ENCODE measurements around the gene TBC1D5. TPM values are rescaled to one million over a fixed set of nuclear protein-coding genes. Genes with fewer than 3 reads are reported as not detected.

Gene TBC1D5
- total and polyA plus RNA-seq, 2 of the 8 experiments (the other 6 are each of a cell fraction or from before 2014, with no cell fraction given): 11.0 to 22.9 TPM

- Histone ChIP-seq H3K9me3 (ENCODE audit: insufficient read depth in 2 of 2, low read depth in 1 of 2, low read length in 1 of 2) (no peaks in the 10 kb centered on the region), H3K27me3 (replicated peaks in 1 of 4; ENCODE audit: control insufficient read depth in 3 of 4, extremely low read depth in 1 of 4, insufficient read depth in 3 of 4, low read length in 3 of 4) (no peaks in the 10 kb centered on the region), H4K20me1 (replicated peaks in 1 of 2; ENCODE audit: control insufficient read depth in 1 of 2, insufficient read depth in 2 of 2, low read length in 2 of 2) (no peaks in the 10 kb centered on the region), H4K91ac (replicated peaks; ENCODE audit: insufficient read length, low read length) (no peak overlapping the region), H2BK5ac (ENCODE audit: low read depth, low read length) (no peak overlapping the region), H4K5ac (ENCODE audit: insufficient read length, low read depth, low read length) (no peak overlapping the region), H3K9ac (replicated peaks in 1 of 4; ENCODE audit: extremely low read depth in 1 of 4, low read depth in 3 of 4, low read length in 3 of 4) (no peak overlapping the region), H2AK5ac (ENCODE audit: low read depth, low read length) (no peak overlapping the region), H2AFZ (ENCODE audit: low read length) (no peak overlapping the region), H3K27ac (ENCODE audit: low read depth, low read length) (no peak overlapping the region), H2BK12ac (ENCODE audit: low read depth, low read length) (no peak overlapping the region), H3K23ac (ENCODE audit: insufficient read length) (no peak overlapping the region), H4K8ac (ENCODE audit: extremely low read depth, insufficient read depth, low read length) (no peak overlapping the region), H2BK120ac (replicated peaks; ENCODE audit: low read depth, low read length) (no peak overlapping the region), H3K23me2 (ENCODE audit: low read depth, low read length) (no peaks in the 10 kb centered on the region), H3K4me3 (ENCODE audit: extremely low read depth in 1 of 4, insufficient read depth in 2 of 4, low read depth in 3 of 4, low read length in 4 of 4) (no peak overlapping the region), H2BK20ac (ENCODE audit: low read length) (no peak overlapping the region), H3K56ac (replicated peaks; ENCODE audit: insufficient read length, low read depth, low read length) (no peak overlapping the region), H3K4ac (replicated peaks; ENCODE audit: insufficient read length, low read depth, low read length) (no peak overlapping the region), H3K18ac (ENCODE audit: extremely low read depth, low read length) (no peak overlapping the region), H2BK15ac (ENCODE audit: low read length) (no peak overlapping the region), H3K36me3 (ENCODE audit: control insufficient read depth in 2 of 4, insufficient read depth in 4 of 4, low read length in 3 of 4) (no peaks in the 10 kb centered on the region), H3K79me1 (ENCODE audit: low read depth, low read length) (no peaks in the 10 kb centered on the region), H3K4me2 (ENCODE audit: insufficient read depth in 1 of 2, low read depth in 2 of 2, low read length in 2 of 2) (no peak overlapping the region), H3K79me2 (ENCODE audit: control insufficient read depth in 1 of 2, insufficient read depth in 2 of 2, low read length in 2 of 2) (no peaks in the 10 kb centered on the region), H3K14ac (ENCODE audit: insufficient read length) (no peak overlapping the region), H3K4me1 (replicated peaks in 1 of 4; ENCODE audit: control insufficient read depth in 3 of 4, insufficient read depth in 4 of 4, low read length in 3 of 4) (peaks cover 0 to 3% (median 0%) of the 10 kb centered on the region in 4 experiments; a peak in 1 of 7 replicates)
- 88% methylated on average over 8 of the region's 8 CpGs; no CpG with 5 or more reads in 1 of the 2 experiments for WGBS, 2 experiments (ENCODE audit: extremely low coverage in 1 of 2, insufficient coverage in 1 of 2, insufficient read length in 1 of 2, insufficient replicate concordance in 2 of 2, low coverage in 1 of 2, low lambda C conversion rate in 2 of 2, missing lambda C conversion rate in 1 of 2)
- no peak for DNase-seq (ENCODE audit: low read depth in 1 of 2, low spot score in 2 of 2)
- FAIRE-seq: no peak
- ChIA-PET CTCF (ENCODE audit: partially characterized antibody) (interaction anchor here (0.6 kb wide), 1 partner anchor 257 kb away, joined by 3 read pairs; no protein-coding TSS in a partner anchor), POLR2A (ENCODE audit: partially characterized antibody) (no interaction called here)
- TF ChIP-seq EGR1 (IDR thresholded peaks at IDR 0.05; ENCODE audit: borderline replicate concordance, low read depth, low read length) (no peak), SP1 (IDR thresholded peaks at IDR 0.05; ENCODE audit: low read depth, low read length) (no peak), TEAD4 (IDR thresholded peaks at IDR 0.05; ENCODE audit: low read depth, low read length) (no peak), POU5F1 (IDR thresholded peaks at IDR 0.05; ENCODE audit: low read depth, low read length) (no peak), CREB1 (IDR thresholded peaks at IDR 0.05) (no peak), SAP30 (IDR thresholded peaks at IDR 0.05; ENCODE audit: insufficient read depth, insufficient replicate concordance, low read length) (no peak)
Observed at GRCh38 chr3:17584066-17584465, 158.4 kb downstream of the TBC1D5 start.
